DOHH2 (cell line): ENCODE results near the gene MEF2A.
A peak's percentile ranks its signal among the peaks of the same experiment; 100 is the strongest.

Source experiments
- H3F3A ChIP-seq: fragments of 200-600 bp; sonication (generic), shearing (Covaris generic); 2 replicates; pipeline ENCODE4 v1.6.0; 2016; ENCODE audit warnings: antibody characterized with exemption, mild to moderate bottlenecking; ENCODE audit not compliant: control insufficient read depth, insufficient read depth
- H3K27ac ChIP-seq: fragments of 200-600 bp; sonication (generic); 2 replicates; pipeline ENCODE4 v1.5.1; 2014; ENCODE audit warnings: low read depth, mild to moderate bottlenecking, low read length, moderate library complexity
- H3K27me3 ChIP-seq: fragments of 200-600 bp; sonication (generic); 2 replicates; pipeline ENCODE4 v1.6.1; 2014; ENCODE audit warnings: mild to moderate bottlenecking, low read length, mixed read lengths; ENCODE audit not compliant: control insufficient read depth
- H3K36me3 ChIP-seq: fragments of 200-600 bp; sonication (generic); 2 replicates; pipeline ENCODE4 v1.6.1; 2014; ENCODE audit warnings: mild to moderate bottlenecking, low read length, moderate library complexity, mixed read lengths; ENCODE audit not compliant: control insufficient read depth
- H3K4me1 ChIP-seq: fragments of 200-600 bp; sonication (generic); 2 replicates; pipeline ENCODE4 v1.6.1; 2014; ENCODE audit warnings: mild to moderate bottlenecking, low read length, mixed read lengths; ENCODE audit not compliant: control insufficient read depth
- H3K4me2 ChIP-seq: fragments of 200-600 bp; sonication (generic); 2 replicates; pipeline ENCODE4 v1.6.0; 2014; ENCODE audit warnings: mild to moderate bottlenecking, low read length, moderate library complexity
- H3K4me3 ChIP-seq: fragments of 200-600 bp; sonication (generic); 2 replicates; pipeline ENCODE4 v1.5.1; 2014; ENCODE audit warnings: mild to moderate bottlenecking, low read length, mixed read lengths
- H3K79me2 ChIP-seq: fragments of 200-600 bp; sonication (generic); 2 replicates; pipeline ENCODE4 v1.6.1; 2014; ENCODE audit warnings: mild to moderate bottlenecking, low read length, mixed read lengths; ENCODE audit not compliant: control insufficient read depth
- H3K9me2 ChIP-seq: fragments of 200-600 bp; sonication (generic); replicated peaks from 2 replicates; pipeline ENCODE4 v1.6.1; 2014; ENCODE audit warnings: mild to moderate bottlenecking, low read length, mixed read lengths; ENCODE audit not compliant: control insufficient read depth
- H3K9me3 ChIP-seq: fragments of 200-600 bp; sonication (generic); 2 replicates; pipeline ENCODE4 v1.6.1; 2014; ENCODE audit warnings: antibody characterized with exemption, low read length, mixed read lengths; ENCODE audit not compliant: control insufficient read depth, insufficient read depth
- H4K20me1 ChIP-seq: fragments of 200-600 bp; sonication (generic); 2 replicates; pipeline ENCODE4 v1.6.0; 2014; ENCODE audit warnings: low read depth, mild to moderate bottlenecking, antibody characterized with exemption, low read length, moderate library complexity; ENCODE audit not compliant: control insufficient read depth, insufficient read depth
- EZH2phosphoT487 ChIP-seq: fragments of 200-600 bp; sonication (generic); IDR thresholded peaks from 2 replicates; pipeline ENCODE4 v1.6.1; 2017; ENCODE audit warnings: borderline replicate concordance, mild to moderate bottlenecking, antibody characterized with exemption, low read length, moderate library complexity, mixed read lengths
- TF ChIP-seq, protein P1 (sequence below): fragments of 200-600 bp; sonication (generic); IDR thresholded peaks from one replicate; pipeline ENCODE4 v1.5.1; 2014; ENCODE audit warnings: antibody characterized with exemption, mild to moderate bottlenecking, low read depth, low read length; ENCODE audit not compliant: poor library complexity, severe bottlenecking

The MEF2A gene

DNA sequence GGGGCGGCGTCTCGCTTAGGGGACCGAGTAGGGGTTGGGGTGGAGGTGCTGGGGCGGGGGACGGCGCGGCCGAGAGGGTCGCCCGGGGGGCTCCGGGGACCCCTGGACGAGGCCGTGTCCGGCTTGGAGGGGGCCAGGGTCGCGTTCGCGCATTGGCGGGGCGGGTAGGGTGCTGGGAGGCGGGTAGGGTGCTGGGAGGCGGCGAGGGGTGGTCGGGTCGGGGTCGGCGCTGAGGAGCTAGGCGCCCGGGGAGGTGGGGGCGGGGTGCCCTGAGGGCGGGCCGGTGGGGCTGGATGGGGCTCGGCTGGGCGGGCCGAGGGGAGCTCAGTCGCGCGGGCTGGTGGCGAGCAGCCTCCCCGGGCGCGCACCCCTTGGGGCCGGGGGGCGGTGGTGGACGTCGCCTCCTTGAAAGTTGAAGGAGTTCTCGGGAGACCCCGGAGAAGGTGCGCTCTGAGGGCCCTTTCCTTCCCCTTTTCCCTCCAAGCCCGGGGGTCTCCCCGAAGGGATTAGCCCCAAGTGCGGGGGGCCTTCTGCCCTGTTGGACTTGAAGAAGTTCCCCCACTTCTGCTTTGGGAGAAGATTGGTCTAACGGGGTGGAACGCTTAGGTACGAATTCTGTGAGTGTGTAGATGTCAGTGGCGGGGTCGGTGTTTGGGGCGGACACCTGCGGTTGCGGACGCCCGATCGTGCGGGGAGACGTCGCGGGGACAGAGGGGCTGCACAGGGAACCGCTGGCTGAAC lies 543 bp downstream of the MEF2A start:
- Histone ChIP-seq H3K79me2 (peaks cover 55% of the 10 kb centered on the region), H3K4me2 (peak overlapping the region; percentile 95), H3K27me3 (no peaks in the 10 kb centered on the region), H3K9me2 (no peaks in the 10 kb centered on the region), H3K9me3 (no peaks in the 10 kb centered on the region), H3K27ac (peak overlapping the region; percentile 88), H3K36me3 (peaks cover 35% of the 10 kb centered on the region), H4K20me1 (peaks cover 31% of the 10 kb centered on the region), H3K4me3 (peak overlapping the region; percentile 94), H3K4me1 (peaks cover 52% of the 10 kb centered on the region), H3F3A (peaks cover 18% of the 10 kb centered on the region)
- TF ChIP-seq, protein P1, sequence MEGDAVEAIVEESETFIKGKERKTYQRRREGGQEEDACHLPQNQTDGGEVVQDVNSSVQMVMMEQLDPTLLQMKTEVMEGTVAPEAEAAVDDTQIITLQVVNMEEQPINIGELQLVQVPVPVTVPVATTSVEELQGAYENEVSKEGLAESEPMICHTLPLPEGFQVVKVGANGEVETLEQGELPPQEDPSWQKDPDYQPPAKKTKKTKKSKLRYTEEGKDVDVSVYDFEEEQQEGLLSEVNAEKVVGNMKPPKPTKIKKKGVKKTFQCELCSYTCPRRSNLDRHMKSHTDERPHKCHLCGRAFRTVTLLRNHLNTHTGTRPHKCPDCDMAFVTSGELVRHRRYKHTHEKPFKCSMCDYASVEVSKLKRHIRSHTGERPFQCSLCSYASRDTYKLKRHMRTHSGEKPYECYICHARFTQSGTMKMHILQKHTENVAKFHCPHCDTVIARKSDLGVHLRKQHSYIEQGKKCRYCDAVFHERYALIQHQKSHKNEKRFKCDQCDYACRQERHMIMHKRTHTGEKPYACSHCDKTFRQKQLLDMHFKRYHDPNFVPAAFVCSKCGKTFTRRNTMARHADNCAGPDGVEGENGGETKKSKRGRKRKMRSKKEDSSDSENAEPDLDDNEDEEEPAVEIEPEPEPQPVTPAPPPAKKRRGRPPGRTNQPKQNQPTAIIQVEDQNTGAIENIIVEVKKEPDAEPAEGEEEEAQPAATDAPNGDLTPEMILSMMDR = no peak
- TF ChIP-seq EZH2phosphoT487 = no peak

- Histone ChIP-seq H3K27me3 (no peaks in the 10 kb centered on the region), H3K4me1 (peaks cover 35% of the 10 kb centered on the region), H3K27ac (no peak overlapping the region), H3K9me3 (no peaks in the 10 kb centered on the region), H3K4me2 (peak overlapping the region; percentile 95), H3F3A (peaks cover 14% of the 10 kb centered on the region), H3K79me2 (peaks cover 80% of the 10 kb centered on the region), H3K4me3 (peak overlapping the region; percentile 94), H3K36me3 (peaks cover 55% of the 10 kb centered on the region), H3K9me2 (no peaks in the 10 kb centered on the region), H4K20me1 (peaks cover 42% of the 10 kb centered on the region)
- TF ChIP-seq, protein P1 = no peak
- TF ChIP-seq EZH2phosphoT487 = no peak
Measured at GRCh38 chr15:99568625-99569352, 3.0 kb downstream of the MEF2A start.

- Histone ChIP-seq H3F3A (peaks cover 6% of the 10 kb centered on the region; the same call in 1 of the 2 replicates), H3K36me3 (peaks cover 70% of the 10 kb centered on the region), H3K4me3 (no peak overlapping the region), H3K4me1 (peaks cover 22% of the 10 kb centered on the region), H3K79me2 (peaks cover 100% of the 10 kb centered on the region), H3K4me2 (no peak overlapping the region), H3K27ac (no peak overlapping the region), H4K20me1 (peaks cover 50% of the 10 kb centered on the region), H3K9me2 (no peaks in the 10 kb centered on the region), H3K27me3 (no peaks in the 10 kb centered on the region), H3K9me3 (no peaks in the 10 kb centered on the region)
- TF ChIP-seq, protein P1 = no peak
- TF ChIP-seq EZH2phosphoT487 = no peak
Measured at GRCh38 chr15:99571299-99571698, 5.5 kb downstream of the MEF2A start.
